Caco-2 (cell line): ENCODE measurements around the gene CCDC154. TPM values are rescaled to one million over a fixed set of nuclear protein-coding genes. Genes with fewer than 3 reads are reported as not detected.
A peak's percentile ranks its signal among the peaks of the same experiment; 100 is the strongest.

ENCODE experiments used
- Bru-seq: library from RNA; stranded (reverse); fragments of 400-500 nt; gene quantifications from one replicate; lab custom pipeline; 2021; lab: Mats Ljungman, UMichigan
- BruChase-seq, 2 experiments: library from RNA; stranded (reverse); fragments of 400-500 nt; gene quantifications; one replicate each; lab custom pipeline; 2021; lab: Mats Ljungman, UMichigan
- BruUV-seq: library from RNA; stranded (reverse); fragments of 400-500 nt; replicated peaks from 2 replicates; lab custom pipeline; 2021; lab: Mats Ljungman, UMichigan
- CTCF ChIA-PET: fragments of 300-600 bp; sonication (Branson Sonifier 250); formaldehyde crosslinking; loops from one replicate; lab custom pipeline; 2022; ENCODE audit warnings: antibody characterized with exemption; lab: Charles Lee
- POLR2A ChIA-PET: fragments of 300-600 bp; sonication (Branson Sonifier 250); formaldehyde crosslinking; loops from one replicate; lab custom pipeline; 2022; ENCODE audit warnings: antibody characterized with exemption; lab: Charles Lee
- DNase-seq, 2 experiments: peaks; one replicate each; pipeline versions ENCODE4 v3.0.0 to v3.0.0-alpha.2; 2020 to 2022
- H3K27me3 ChIP-seq: replicated peaks from 2 replicates; pipeline ENCODE4 v1.6.0; 2011; ENCODE audit warnings: low read length; ENCODE audit not compliant: control insufficient read depth, insufficient read depth
- H3K36me3 ChIP-seq: 2 replicates; pipeline ENCODE4 v1.5.1; 2011; ENCODE audit warnings: low read length; ENCODE audit not compliant: control insufficient read depth, insufficient read depth
- H3K4me1 ChIP-seq: fragments of 250-450 bp; sonication (Bioruptor Pico); 2 replicates; pipeline ENCODE4 v1.5.1; 2020; ENCODE audit warnings: mild to moderate bottlenecking
- H3K4me3 ChIP-seq: 2 replicates; pipeline ENCODE4 v1.5.1; 2011; ENCODE audit warnings: low read depth, mild to moderate bottlenecking, control low read depth, low read length
- H3K9me3 ChIP-seq: fragments of 250-450 bp; sonication (Bioruptor Pico); 2 replicates; pipeline ENCODE4 v1.5.1; 2020; ENCODE audit warnings: mild to moderate bottlenecking, moderate library complexity
- H3K27ac Mint-ChIP-seq: one replicate; pipeline ENCODE4 v1.8.0; 2022; ENCODE audit warnings: mixed read lengths; ENCODE audit not compliant: unreplicated experiment
- H3K27me3 Mint-ChIP-seq: one replicate; pipeline ENCODE4 v1.8.0; 2022; ENCODE audit warnings: mixed read lengths; ENCODE audit not compliant: insufficient read depth, unreplicated experiment
- H3K36me3 Mint-ChIP-seq: one replicate; pipeline ENCODE4 v1.8.0; 2022; ENCODE audit warnings: mild to moderate bottlenecking, mixed read lengths; ENCODE audit not compliant: insufficient read depth, unreplicated experiment
- H3K4me1 Mint-ChIP-seq: one replicate; pipeline ENCODE4 v1.8.0; 2022; ENCODE audit warnings: low read depth, mixed read lengths; ENCODE audit not compliant: unreplicated experiment
- H3K4me3 Mint-ChIP-seq: one replicate; pipeline ENCODE4 v1.8.0; 2022; ENCODE audit warnings: mild to moderate bottlenecking, moderate library complexity, mixed read lengths; ENCODE audit not compliant: unreplicated experiment
- H3K9me3 Mint-ChIP-seq: one replicate; pipeline ENCODE4 v1.8.0; 2022; ENCODE audit warnings: mixed read lengths; ENCODE audit not compliant: unreplicated experiment
- CTCF ChIP-seq, 2 experiments: fragments of 200-600 bp in 1 of 2; IDR thresholded peaks; 1 replicate in 1 of 2; 2 replicates in 1 of 2; pipeline versions ENCODE4 v1.5.1 to v1.8.0; 2011 to 2022; ENCODE audit warnings: antibody characterized with exemption in 1 of 2, control low read depth in 1 of 2, inconsistent platforms in 1 of 2, low read depth in 1 of 2, low read length in 1 of 2, mild to moderate bottlenecking in 1 of 2, moderate library complexity in 1 of 2; ENCODE audit not compliant: insufficient read depth in 1 of 2, severe bottlenecking in 1 of 2, unreplicated experiment in 1 of 2
- intact Hi-C: fragments of 100-400 bp; cut with micrococcal nuclease; formaldehyde crosslinking; loops from one replicate; pipeline ENCODE4 v1.10.0; 2022; ENCODE audit not compliant: unreplicated experiment
- long read RNA-seq: library from polyadenylated mRNA; stranded (forward); transcript quantifications from one replicate; pipeline ENCODE4 v2.0.0, GENCODE V29; 2022
- total RNA-seq: library from RNA; stranded (reverse); gene quantifications from 2 replicates; pipeline ENCODE4 v1.2.3, GENCODE V29; 2022

The CCDC154 gene
- 0.88 and 1.1 TPM in 2 replicates for total RNA-seq
- Bru-seq, nascent RNA = percentile 26 among the genes with signal in this experiment
- percentile 28 among the genes with signal in this experiment for BruChase-seq, experiment 1, labeled RNA remaining after a 2-hour chase
- percentile 30 among the genes with signal in this experiment for BruChase-seq, experiment 2, labeled RNA remaining after a 6-hour chase
- long read RNA-seq = 0 reads

GRCh38 chr16:1443980-1444729, at the start of gene CCDC154:
Gene CCDC154 (minus strand): TSS chr16:1444556. CDS start chr16:1444322, 234 bp downstream.
- H3K36me3 ChIP-seq = no peaks in the 10 kb centered on the region
- Mint-ChIP-seq H3K9me3 (no peaks in the 10 kb centered on the region), H3K36me3 (no peaks in the 10 kb centered on the region), H3K4me3 (no peak within 1 kb of the TSS), H3K4me1 (no peaks in the 10 kb centered on the region), H3K27me3 (no peaks in the 10 kb centered on the region), H3K27ac (no peak within 1 kb of the TSS)
- no peaks in the 10 kb centered on the region for H3K9me3 ChIP-seq
- intact Hi-C loops = no loop called here
- no peak for DNase-seq
- H3K4me1 ChIP-seq = no peaks in the 10 kb centered on the region
- ChIA-PET CTCF (no interaction called here), POLR2A (interaction anchor here (1.0 kb wide), 1 partner anchor 23 kb away, joined by 4 read pairs; the partner anchor contains the start of gene UQCC4)
- no peak within 1 kb of the TSS for H3K4me3 ChIP-seq
- H3K27me3 ChIP-seq = no peaks in the 10 kb centered on the region
- TF ChIP-seq CTCF (IDR thresholded peaks at IDR 0.05; ENCODE audit: insufficient read depth in 1 of 2, low read depth in 1 of 2, low read length in 1 of 2, severe bottlenecking in 1 of 2, unreplicated experiment in 1 of 2) = no peak
- BruUV-seq = no TSS peak

- CTCF ChIA-PET = interaction anchor here (0.6 kb wide), 1 partner anchor 19 kb away, joined by 3 read pairs; no protein-coding TSS in a partner anchor
- Histone ChIP-seq H3K27me3 (no peaks in the 10 kb centered on the region), H3K36me3 (peaks cover 3% of the 10 kb centered on the region), H3K9me3 (no peaks in the 10 kb centered on the region), H3K4me3 (peak overlapping the region; percentile 59), H3K4me1 (peaks cover 5% of the 10 kb centered on the region; the same call in 1 of the 2 replicates)
- POLR2A ChIA-PET = interaction anchor here (1.9 kb wide), 1 partner anchor 73 kb away, joined by 9 read pairs; the partner anchor contains the start of gene UQCC4
- TSS peak; percentile 46 for BruUV-seq
- peak overlapping the region; percentile 98 for H3K27ac Mint-ChIP-seq
- no peak for DNase-seq
- H3K4me3 Mint-ChIP-seq = peak overlapping the region; percentile 96
- no peaks in the 10 kb centered on the region for H3K9me3 Mint-ChIP-seq
- TF ChIP-seq CTCF (IDR thresholded peaks at IDR 0.05; ENCODE audit: insufficient read depth in 1 of 2, low read depth in 1 of 2, low read length in 1 of 2, severe bottlenecking in 1 of 2, unreplicated experiment in 1 of 2) = no peak
- H3K27me3 Mint-ChIP-seq = no peaks in the 10 kb centered on the region
- no peaks in the 10 kb centered on the region for H3K4me1 Mint-ChIP-seq
- peaks cover 27% of the 10 kb centered on the region for H3K36me3 Mint-ChIP-seq
- intact Hi-C loops = no loop called here
Measured at GRCh38 chr16:1493746-1494094, 49.4 kb upstream of the CCDC154 start.
